Measurements from ENCODE around the gene SLC6A19.

DNA sequence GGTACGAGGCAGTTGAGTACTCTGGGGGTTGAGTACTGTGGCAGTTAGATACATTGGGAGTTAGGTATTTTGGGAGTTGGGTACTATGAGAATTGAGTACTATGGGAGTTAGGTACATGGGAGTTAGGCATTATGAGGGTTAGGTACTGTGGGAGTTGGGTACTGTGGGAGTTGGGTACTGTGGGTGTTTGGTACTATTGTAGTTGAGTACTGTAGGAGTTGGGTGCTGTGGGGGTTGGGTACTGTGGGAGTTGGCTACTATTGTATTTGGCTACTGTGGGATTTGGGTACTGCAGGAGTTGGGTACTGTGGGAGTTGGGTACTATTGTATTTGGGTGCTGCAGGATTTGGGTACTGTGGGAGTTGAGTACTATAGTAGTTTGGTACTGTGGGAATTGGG lies 4.8 kb upstream of the SLC6A19 start:
- TF ChIP-seq YY1 (IDR thresholded peaks at IDR 0.05) (no peak), RAD21 (IDR thresholded peaks at IDR 0.05) (no peak), TAF1 (conservative IDR thresholded peaks at IDR 0.05) (no peak), EGR1 (IDR thresholded peaks at IDR 0.05; ENCODE audit: low read depth in 2 of 2) (no peak), FOXA1 (IDR thresholded peaks at IDR 0.05) (no peak), JUND (IDR thresholded peaks at IDR 0.05) (no peak), GABPA (IDR thresholded peaks at IDR 0.05 in 1 of 2, conservative IDR thresholded peaks at IDR 0.05 in 1 of 2) (no peak)
- TF ChIP-seq, protein P1, sequence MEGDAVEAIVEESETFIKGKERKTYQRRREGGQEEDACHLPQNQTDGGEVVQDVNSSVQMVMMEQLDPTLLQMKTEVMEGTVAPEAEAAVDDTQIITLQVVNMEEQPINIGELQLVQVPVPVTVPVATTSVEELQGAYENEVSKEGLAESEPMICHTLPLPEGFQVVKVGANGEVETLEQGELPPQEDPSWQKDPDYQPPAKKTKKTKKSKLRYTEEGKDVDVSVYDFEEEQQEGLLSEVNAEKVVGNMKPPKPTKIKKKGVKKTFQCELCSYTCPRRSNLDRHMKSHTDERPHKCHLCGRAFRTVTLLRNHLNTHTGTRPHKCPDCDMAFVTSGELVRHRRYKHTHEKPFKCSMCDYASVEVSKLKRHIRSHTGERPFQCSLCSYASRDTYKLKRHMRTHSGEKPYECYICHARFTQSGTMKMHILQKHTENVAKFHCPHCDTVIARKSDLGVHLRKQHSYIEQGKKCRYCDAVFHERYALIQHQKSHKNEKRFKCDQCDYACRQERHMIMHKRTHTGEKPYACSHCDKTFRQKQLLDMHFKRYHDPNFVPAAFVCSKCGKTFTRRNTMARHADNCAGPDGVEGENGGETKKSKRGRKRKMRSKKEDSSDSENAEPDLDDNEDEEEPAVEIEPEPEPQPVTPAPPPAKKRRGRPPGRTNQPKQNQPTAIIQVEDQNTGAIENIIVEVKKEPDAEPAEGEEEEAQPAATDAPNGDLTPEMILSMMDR (IDR thresholded peaks at IDR 0.05; ENCODE audit: low read depth, low read length, missing input control) = no peak
- TF ChIP-seq, protein P2, sequence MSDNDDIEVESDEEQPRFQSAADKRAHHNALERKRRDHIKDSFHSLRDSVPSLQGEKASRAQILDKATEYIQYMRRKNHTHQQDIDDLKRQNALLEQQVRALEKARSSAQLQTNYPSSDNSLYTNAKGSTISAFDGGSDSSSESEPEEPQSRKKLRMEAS (IDR thresholded peaks at IDR 0.05) = no peak
- TF ChIP-seq, protein P3, sequence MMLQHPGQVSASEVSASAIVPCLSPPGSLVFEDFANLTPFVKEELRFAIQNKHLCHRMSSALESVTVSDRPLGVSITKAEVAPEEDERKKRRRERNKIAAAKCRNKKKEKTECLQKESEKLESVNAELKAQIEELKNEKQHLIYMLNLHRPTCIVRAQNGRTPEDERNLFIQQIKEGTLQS (IDR thresholded peaks at IDR 0.05) = no peak
- TF ChIP-seq, protein P4, sequence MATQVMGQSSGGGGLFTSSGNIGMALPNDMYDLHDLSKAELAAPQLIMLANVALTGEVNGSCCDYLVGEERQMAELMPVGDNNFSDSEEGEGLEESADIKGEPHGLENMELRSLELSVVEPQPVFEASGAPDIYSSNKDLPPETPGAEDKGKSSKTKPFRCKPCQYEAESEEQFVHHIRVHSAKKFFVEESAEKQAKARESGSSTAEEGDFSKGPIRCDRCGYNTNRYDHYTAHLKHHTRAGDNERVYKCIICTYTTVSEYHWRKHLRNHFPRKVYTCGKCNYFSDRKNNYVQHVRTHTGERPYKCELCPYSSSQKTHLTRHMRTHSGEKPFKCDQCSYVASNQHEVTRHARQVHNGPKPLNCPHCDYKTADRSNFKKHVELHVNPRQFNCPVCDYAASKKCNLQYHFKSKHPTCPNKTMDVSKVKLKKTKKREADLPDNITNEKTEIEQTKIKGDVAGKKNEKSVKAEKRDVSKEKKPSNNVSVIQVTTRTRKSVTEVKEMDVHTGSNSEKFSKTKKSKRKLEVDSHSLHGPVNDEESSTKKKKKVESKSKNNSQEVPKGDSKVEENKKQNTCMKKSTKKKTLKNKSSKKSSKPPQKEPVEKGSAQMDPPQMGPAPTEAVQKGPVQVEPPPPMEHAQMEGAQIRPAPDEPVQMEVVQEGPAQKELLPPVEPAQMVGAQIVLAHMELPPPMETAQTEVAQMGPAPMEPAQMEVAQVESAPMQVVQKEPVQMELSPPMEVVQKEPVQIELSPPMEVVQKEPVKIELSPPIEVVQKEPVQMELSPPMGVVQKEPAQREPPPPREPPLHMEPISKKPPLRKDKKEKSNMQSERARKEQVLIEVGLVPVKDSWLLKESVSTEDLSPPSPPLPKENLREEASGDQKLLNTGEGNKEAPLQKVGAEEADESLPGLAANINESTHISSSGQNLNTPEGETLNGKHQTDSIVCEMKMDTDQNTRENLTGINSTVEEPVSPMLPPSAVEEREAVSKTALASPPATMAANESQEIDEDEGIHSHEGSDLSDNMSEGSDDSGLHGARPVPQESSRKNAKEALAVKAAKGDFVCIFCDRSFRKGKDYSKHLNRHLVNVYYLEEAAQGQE (IDR thresholded peaks at IDR 0.05) = no peak
